Esophagus squamous epithelium (tissue), 5 donors: ENCODE measurements around the gene CHST8. TPM values are rescaled to one million over a fixed set of nuclear protein-coding genes. Genes with fewer than 3 reads are reported as not detected.

Experiments used
- DNase-seq: peaks from one replicate; lab custom pipeline; 2025; lab: John Stamatoyannopoulos, UW
- H3K27ac ChIP-seq, 4 donors: fragments of 200-600 bp; sonication (generic); one replicate each; pipeline ENCODE4 v1.5.1; 2016 to 2019; ENCODE audit warnings: mild to moderate bottlenecking in 1 of 4
- H3K27me3 ChIP-seq, 4 donors: fragments of 200-600 bp; sonication (generic); 1 replicate in 3 of 4; 2 replicates in 1 of 4; pipeline versions ENCODE4 v1.5.1 to v1.6.0; 2017 to 2021; ENCODE audit warnings: antibody characterized with exemption in 1 of 4
- H3K36me3 ChIP-seq, 3 donors: fragments of 200-600 bp; sonication (generic); one replicate each; pipeline ENCODE4 v1.5.1; 2016 to 2019
- H3K4me1 ChIP-seq, 3 donors: fragments of 200-600 bp; sonication (generic); one replicate each; pipeline ENCODE4 v1.5.1; 2017 to 2019
- H3K4me3 ChIP-seq, 4 donors: fragments of 200-600 bp; sonication (generic); 1 replicate in 3 of 4; 2 replicates in 1 of 4; pipeline ENCODE4 v1.5.1; 2016 to 2019; ENCODE audit warnings: mild to moderate bottlenecking in 2 of 4, moderate library complexity in 1 of 4
- H3K9me3 ChIP-seq, 3 donors: fragments of 200-600 bp; sonication (generic); one replicate each; pipeline ENCODE4 v1.5.1; 2016 to 2019
- CTCF ChIP-seq, 6 experiments: fragments of 450-650 bp in 4 of 6; fragments of 200-600 bp in 2 of 6; sonication (generic) in 2 of 6; IDR thresholded peaks; one replicate each; pipeline ENCODE4 v1.5.1; 2016 to 2019; ENCODE audit warnings: antibody characterized with exemption in 6 of 6, mild to moderate bottlenecking in 4 of 6, moderate library complexity in 4 of 6
- POLR2A ChIP-seq, 4 donors: fragments of 450-650 bp; IDR thresholded peaks; one replicate each; pipeline ENCODE4 v1.6.1; 2017; ENCODE audit warnings: antibody characterized with exemption in 4 of 4, mild to moderate bottlenecking in 4 of 4, moderate library complexity in 3 of 4
- WGBS, 2 donors: methylation state at CpG; one replicate each; pipeline ENCODE4 v1.1.5; 2018; 5-methylcytosine and 5-hydroxymethylcytosine counted together
- intact Hi-C: fragments of 100-400 bp; cut with DNase I; formaldehyde crosslinking; loops from one replicate; pipeline ENCODE4 v1.15.0; 2022
- total RNA-seq, 4 donors: library from RNA; depleted of rRNA; stranded (reverse); fragments of >200 nt; gene quantifications; one replicate each; pipeline ENCODE4 v1.1.0, GENCODE V29; 2016
- donor health status: DM: yes; HTN: yes; CAD: no.

CHST8 gene
- total RNA-seq, 4 donors from 2014 or later, result 0.38 TPM; not detected in 3

- H3K36me3 ChIP-seq, result no peaks in the 10 kb centered on the region
- H3K27me3 ChIP-seq, result peaks cover 0 to 54% (median 0%) of the 10 kb centered on the region in 4 donors
- WGBS, 2 donors, result 50 to 56% methylated on average over 5 of the region's 6 CpGs
- no peak for TF ChIP-seq POLR2A (IDR thresholded peaks at IDR 0.05)
- no peak for TF ChIP-seq CTCF (IDR thresholded peaks at IDR 0.05)
- DNase-seq, result no peak
- H3K27ac ChIP-seq, result no peak overlapping the region
- no peaks in the 10 kb centered on the region for H3K4me1 ChIP-seq
- no peaks in the 10 kb centered on the region for H3K9me3 ChIP-seq
- intact Hi-C loops, result no loop called here
- H3K4me3 ChIP-seq, result no peak overlapping the region
These were observed 147.5 kb downstream of the CHST8 start for GRCh38 chr19:33769208-33769607.

DNA sequence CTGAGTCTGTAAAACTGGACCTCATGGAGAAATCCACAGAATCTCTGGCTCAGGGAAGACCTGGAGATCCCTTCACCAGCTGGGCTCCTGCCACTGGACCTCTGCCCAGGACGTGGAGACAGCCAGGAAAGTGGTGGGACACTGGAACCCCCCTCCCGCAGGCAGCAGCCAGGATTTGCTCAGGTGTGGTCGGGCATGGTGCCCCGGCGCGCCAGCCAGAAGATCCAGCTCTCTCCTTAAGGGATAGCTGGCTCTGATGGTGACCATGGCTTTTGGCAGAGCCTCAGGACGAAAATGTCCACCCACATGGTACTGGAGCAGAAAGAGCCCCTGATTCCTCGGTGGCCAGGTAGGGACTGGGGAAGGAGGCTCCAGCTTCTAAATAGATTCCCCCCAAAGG, 148.4 kb downstream of the CHST8 start:
- peaks cover 0 to 61% (median 0%) of the 10 kb centered on the region in 4 donors for H3K27me3 ChIP-seq
- H3K36me3 ChIP-seq, result no peaks in the 10 kb centered on the region
- no peak for TF ChIP-seq POLR2A (IDR thresholded peaks at IDR 0.05)
- no peak for TF ChIP-seq CTCF (IDR thresholded peaks at IDR 0.05)
- H3K27ac ChIP-seq, result no peak overlapping the region
- intact Hi-C loops, result loop anchor here (5.0 kb wide), 1 partner anchor 338 kb away; no protein-coding TSS in a partner anchor
- DNase-seq, result no peak
- H3K4me3 ChIP-seq, result no peak overlapping the region
- H3K4me1 ChIP-seq, result no peaks in the 10 kb centered on the region
- 38% methylated on average over 3 of the region's 8 CpGs; no CpG with 5 or more reads in 1 of the 2 donors for WGBS, 2 donors
- H3K9me3 ChIP-seq, result no peaks in the 10 kb centered on the region

DNA sequence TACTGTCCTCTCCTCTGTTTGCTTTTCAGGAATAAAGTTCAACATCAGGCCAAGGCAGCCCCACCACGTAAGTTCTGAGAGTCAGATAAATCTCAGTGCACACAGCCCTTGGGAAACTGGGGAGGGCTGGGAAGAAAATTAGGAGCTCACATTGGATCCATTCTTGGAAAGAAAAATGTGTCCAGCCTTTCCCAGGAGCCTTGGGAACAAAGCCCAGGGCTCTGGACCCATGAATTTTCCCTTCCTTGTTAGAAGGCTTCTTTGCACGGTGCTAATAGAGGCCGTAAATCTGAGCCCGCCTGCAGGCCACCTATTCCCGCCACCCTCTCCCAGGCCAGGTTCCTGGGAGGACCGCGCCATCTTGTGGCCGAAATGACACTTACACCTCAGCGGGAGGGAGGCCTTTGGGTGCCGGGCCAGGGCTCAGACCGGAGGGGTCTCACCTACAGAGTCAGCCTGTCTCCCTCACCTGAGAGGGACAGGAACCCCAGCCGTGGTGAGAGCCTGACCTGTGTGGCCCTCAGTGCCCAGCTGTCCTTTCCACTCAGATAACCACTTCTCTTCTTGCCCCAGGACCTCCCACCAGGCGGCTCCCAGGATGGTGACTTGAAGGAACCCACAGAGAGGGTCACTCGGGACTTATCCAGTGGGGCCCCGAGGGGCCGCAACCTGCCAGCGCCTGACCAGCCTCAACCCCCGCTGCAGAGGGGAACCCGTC, 149.8 kb downstream of the CHST8 start:
- no peaks in the 10 kb centered on the region for H3K9me3 ChIP-seq
- 43 to 44% methylated on average over 6 to 10 of the region's 19 CpGs for WGBS, 2 donors

DNA sequence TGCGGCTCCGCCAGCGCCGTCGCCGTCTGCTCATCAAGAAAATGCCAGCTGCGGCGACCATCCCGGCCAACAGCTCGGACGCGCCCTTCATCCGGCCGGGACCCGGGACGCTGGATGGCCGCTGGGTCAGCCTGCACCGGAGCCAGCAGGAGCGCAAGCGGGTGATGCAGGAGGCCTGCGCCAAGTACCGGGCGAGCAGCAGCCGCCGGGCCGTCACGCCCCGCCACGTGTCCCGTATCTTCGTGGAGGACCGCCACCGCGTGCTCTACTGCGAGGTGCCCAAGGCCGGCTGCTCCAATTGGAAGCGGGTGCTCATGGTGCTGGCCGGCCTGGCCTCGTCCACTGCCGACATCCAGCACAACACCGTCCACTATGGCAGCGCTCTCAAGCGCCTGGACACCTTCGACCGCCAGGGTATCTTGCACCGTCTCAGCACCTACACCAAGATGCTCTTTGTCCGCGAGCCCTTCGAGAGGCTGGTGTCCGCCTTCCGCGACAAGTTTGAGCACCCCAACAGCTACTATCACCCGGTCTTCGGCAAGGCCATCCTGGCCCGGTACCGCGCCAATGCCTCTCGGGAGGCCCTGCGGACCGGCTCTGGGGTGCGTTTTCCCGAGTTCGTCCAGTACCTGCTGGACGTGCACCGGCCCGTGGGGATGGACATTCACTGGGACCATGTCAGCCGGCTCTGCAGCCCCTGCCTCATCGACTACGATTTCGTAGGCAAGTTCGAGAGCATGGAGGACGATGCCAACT, 150.5 kb downstream of the CHST8 start:
- H3K27me3 ChIP-seq, result peaks cover 0 to 62% (median 0%) of the 10 kb centered on the region in 4 donors
- H3K27ac ChIP-seq, result no peak overlapping the region
- no peak for DNase-seq
- no peaks in the 10 kb centered on the region for H3K36me3 ChIP-seq
- intact Hi-C loops, result loop anchor here (5.0 kb wide), 1 partner anchor 340 kb away; no protein-coding TSS in a partner anchor
- no peak for TF ChIP-seq POLR2A (IDR thresholded peaks at IDR 0.05)
- TF ChIP-seq CTCF (IDR thresholded peaks at IDR 0.05), result no peak
- WGBS, 2 donors, result 86 to 92% methylated on average over 27 to 34 of the region's 72 CpGs
- H3K9me3 ChIP-seq, result no peaks in the 10 kb centered on the region
- no peak overlapping the region for H3K4me3 ChIP-seq
- H3K4me1 ChIP-seq, result no peaks in the 10 kb centered on the region

More for the DNA sequence above, 149.8 kb downstream of the CHST8 start:
- Histone ChIP-seq H3K36me3 (no peaks in the 10 kb centered on the region), H3K27ac (no peak overlapping the region), H3K4me1 (no peaks in the 10 kb centered on the region), H3K27me3 (peaks cover 0 to 62% (median 0%) of the 10 kb centered on the region in 4 donors), H3K4me3 (no peak overlapping the region)
- DNase-seq, result no peak
- intact Hi-C loops, result loop anchor here (5.0 kb wide), 1 partner anchor 339 kb away; no protein-coding TSS in a partner anchor
- TF ChIP-seq POLR2A (IDR thresholded peaks at IDR 0.05), result no peak
- TF ChIP-seq CTCF (IDR thresholded peaks at IDR 0.05), result peak; percentile 65 to 90 (median 86)

- Histone ChIP-seq H3K4me3 (no peak overlapping the region), H3K4me1 (peaks cover 0 to 3% (median 0%) of the 10 kb centered on the region in 3 donors), H3K27ac (no peak overlapping the region), H3K36me3 (no peaks in the 10 kb centered on the region), H3K9me3 (no peaks in the 10 kb centered on the region), H3K27me3 (peaks cover 0 to 62% (median 0%) of the 10 kb centered on the region in 4 donors)
- DNase-seq, result no peak
- 93 to 100% methylated on average over 1 to 12 of the region's 23 CpGs for WGBS, 2 donors
- intact Hi-C loops, result loop anchor here (5.0 kb wide), 1 partner anchor 341 kb away; no protein-coding TSS in a partner anchor
- TF ChIP-seq CTCF (IDR thresholded peaks at IDR 0.05) (no peak), POLR2A (IDR thresholded peaks at IDR 0.05) (no peak)
These were observed 151.1 kb downstream of the CHST8 start for GRCh38 chr19:33772858-33773180.
